ENCODE results near the gene DMGDH.

DNA sequence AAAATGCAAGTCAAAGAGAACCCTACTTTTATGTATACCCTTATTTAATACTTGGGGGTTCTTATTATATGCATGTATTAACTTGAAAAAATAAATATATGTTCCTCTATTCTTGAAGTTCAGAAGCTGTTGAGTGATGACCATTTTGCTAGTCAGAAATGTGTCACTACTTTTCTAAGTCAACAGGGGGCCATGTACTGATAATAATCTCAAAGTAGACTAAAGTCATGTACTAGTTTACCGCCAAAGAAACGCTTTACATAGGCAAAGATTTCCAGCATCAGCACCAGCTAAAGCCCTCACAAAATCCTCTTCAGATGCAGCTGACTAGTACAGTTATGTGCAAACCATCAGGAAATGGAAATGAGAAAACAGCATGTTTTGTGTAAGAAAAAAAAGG is 36.4 kb upstream of the DMGDH start:
- TF ChIP-seq, protein P1, sequence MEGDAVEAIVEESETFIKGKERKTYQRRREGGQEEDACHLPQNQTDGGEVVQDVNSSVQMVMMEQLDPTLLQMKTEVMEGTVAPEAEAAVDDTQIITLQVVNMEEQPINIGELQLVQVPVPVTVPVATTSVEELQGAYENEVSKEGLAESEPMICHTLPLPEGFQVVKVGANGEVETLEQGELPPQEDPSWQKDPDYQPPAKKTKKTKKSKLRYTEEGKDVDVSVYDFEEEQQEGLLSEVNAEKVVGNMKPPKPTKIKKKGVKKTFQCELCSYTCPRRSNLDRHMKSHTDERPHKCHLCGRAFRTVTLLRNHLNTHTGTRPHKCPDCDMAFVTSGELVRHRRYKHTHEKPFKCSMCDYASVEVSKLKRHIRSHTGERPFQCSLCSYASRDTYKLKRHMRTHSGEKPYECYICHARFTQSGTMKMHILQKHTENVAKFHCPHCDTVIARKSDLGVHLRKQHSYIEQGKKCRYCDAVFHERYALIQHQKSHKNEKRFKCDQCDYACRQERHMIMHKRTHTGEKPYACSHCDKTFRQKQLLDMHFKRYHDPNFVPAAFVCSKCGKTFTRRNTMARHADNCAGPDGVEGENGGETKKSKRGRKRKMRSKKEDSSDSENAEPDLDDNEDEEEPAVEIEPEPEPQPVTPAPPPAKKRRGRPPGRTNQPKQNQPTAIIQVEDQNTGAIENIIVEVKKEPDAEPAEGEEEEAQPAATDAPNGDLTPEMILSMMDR (IDR thresholded peaks at IDR 0.05; ENCODE audit: extremely low read depth in 1 of 2, insufficient read depth in 1 of 2, low read depth in 1 of 2, low read length in 2 of 2), result no peak
- TF ChIP-seq JUN (IDR thresholded peaks at IDR 0.05; ENCODE audit: borderline replicate concordance, insufficient read depth, insufficient read length, low read depth) (no peak), POLR2A (IDR thresholded peaks at IDR 0.05; ENCODE audit: low read depth, low read length) (no peak)
